ENCODE results near the gene FOXL1. TPM values are rescaled to one million over a fixed set of nuclear protein-coding genes. Genes with fewer than 3 reads are reported as not detected.

Gene FOXL1
- total RNA-seq, 2 experiments from 2014 or later = not detected

DNA sequence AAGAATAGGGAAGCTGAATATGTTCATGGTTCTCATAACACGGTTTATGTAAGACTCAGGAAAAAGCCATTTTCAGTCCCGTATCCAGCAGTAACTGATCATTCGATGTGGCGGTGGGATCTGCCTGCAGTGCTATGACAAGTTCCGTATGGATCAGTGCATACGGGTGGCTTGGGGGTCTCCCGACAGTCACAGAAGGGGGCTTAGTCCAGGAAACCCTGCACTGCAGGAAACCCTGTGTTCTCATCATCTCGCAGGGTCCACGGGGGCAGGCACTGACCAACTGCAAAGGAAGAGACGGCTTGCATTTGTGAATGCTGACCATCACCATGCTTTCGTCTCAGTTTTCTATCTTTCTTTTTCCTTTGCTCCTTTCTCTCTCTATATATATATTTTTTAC is 31.1 kb upstream of the FOXL1 start:
- ATAC-seq (ENCODE audit: poor library complexity) (no peak), DNase-seq (no peak)
- intact Hi-C loops (cut with DNase I, micrococcal nuclease) = no loop called here
- H3K36me3 Mint-ChIP-seq (ENCODE audit: low read depth) = peaks cover 67% of the 10 kb centered on the region
- no peaks in the 10 kb centered on the region for H3K27me3 ChIP-seq (ENCODE audit: control insufficient read depth in 1 of 2, insufficient read depth in 2 of 2, low read length in 2 of 2)
- H3K4me3 Mint-ChIP-seq = no peak overlapping the region
- H3K4me1 ChIP-seq (ENCODE audit: insufficient read depth, low read length) = no peaks in the 10 kb centered on the region
- H3K27me3 Mint-ChIP-seq = no peaks in the 10 kb centered on the region
- no peaks in the 10 kb centered on the region for H3K9me3 ChIP-seq (ENCODE audit: control insufficient read depth in 1 of 2, insufficient read depth in 1 of 2, low read length in 2 of 2)
- H3K4me3 ChIP-seq (ENCODE audit: low read length) = no peak overlapping the region
- ChIA-PET CTCF (no interaction called here), POLR2A (no interaction called here)
- H3K36me3 ChIP-seq (ENCODE audit: insufficient read depth, low read length) = peaks cover 48% of the 10 kb centered on the region
- H3K27ac Mint-ChIP-seq = no peak overlapping the region
- peaks cover 9% of the 10 kb centered on the region for H3K4me1 Mint-ChIP-seq (ENCODE audit: low read depth)
- H3K27ac ChIP-seq (ENCODE audit: low read depth in 1 of 2, low read length in 2 of 2) = no peak overlapping the region
- H3K9me3 Mint-ChIP-seq = no peaks in the 10 kb centered on the region
- TF ChIP-seq, protein P1, sequence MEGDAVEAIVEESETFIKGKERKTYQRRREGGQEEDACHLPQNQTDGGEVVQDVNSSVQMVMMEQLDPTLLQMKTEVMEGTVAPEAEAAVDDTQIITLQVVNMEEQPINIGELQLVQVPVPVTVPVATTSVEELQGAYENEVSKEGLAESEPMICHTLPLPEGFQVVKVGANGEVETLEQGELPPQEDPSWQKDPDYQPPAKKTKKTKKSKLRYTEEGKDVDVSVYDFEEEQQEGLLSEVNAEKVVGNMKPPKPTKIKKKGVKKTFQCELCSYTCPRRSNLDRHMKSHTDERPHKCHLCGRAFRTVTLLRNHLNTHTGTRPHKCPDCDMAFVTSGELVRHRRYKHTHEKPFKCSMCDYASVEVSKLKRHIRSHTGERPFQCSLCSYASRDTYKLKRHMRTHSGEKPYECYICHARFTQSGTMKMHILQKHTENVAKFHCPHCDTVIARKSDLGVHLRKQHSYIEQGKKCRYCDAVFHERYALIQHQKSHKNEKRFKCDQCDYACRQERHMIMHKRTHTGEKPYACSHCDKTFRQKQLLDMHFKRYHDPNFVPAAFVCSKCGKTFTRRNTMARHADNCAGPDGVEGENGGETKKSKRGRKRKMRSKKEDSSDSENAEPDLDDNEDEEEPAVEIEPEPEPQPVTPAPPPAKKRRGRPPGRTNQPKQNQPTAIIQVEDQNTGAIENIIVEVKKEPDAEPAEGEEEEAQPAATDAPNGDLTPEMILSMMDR (IDR thresholded peaks at IDR 0.05) = no peak

DNA sequence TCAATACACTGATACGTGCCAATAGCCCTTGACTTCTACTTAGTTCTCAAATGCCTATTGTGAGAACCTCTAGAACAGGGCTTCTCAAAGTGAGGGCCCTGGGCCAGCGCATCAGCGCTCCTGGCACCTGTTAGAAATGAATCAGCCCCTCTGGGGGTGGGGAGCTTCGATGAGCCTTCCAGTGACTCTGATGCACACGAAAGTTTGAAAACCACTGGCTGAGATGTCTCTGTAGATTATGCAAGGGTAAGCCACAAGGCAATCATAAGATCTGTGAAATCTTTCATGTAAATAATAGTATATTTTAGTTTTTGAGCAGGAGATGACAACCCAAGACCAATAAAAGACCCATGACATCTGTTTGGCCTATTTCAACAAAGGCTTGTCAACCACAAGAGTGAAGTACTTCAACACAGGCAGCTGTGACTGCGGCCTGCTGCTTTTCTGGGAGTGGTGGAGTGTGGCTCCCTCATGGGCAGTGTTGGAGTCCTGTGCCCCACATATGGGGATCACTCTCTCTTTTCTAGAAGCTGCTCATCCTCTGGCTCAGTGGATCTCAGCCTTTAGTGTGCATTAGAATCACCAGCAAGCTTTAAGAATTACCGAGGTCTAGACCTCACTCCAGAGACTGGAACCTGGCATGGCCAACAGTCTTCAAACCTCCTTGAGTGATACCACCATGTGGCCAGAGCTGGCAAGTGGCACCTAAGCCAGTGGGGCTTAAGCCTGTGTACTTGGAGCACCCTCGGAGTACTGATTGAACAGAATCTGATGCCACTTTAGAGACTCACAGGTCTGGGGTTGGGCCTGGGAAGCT is 29.1 kb upstream of the FOXL1 start:
- no peak overlapping the region for H3K27ac Mint-ChIP-seq
- Histone ChIP-seq H3K27ac (ENCODE audit: low read depth in 1 of 2, low read length in 2 of 2) (no peak overlapping the region), H3K4me3 (ENCODE audit: low read length) (no peak overlapping the region), H3K36me3 (ENCODE audit: insufficient read depth, low read length) (peaks cover 43% of the 10 kb centered on the region), H3K27me3 (ENCODE audit: control insufficient read depth in 1 of 2, insufficient read depth in 2 of 2, low read length in 2 of 2) (no peaks in the 10 kb centered on the region), H3K4me1 (ENCODE audit: insufficient read depth, low read length) (peaks cover 9% of the 10 kb centered on the region), H3K9me3 (ENCODE audit: control insufficient read depth in 1 of 2, insufficient read depth in 1 of 2, low read length in 2 of 2) (no peaks in the 10 kb centered on the region)
- H3K4me3 Mint-ChIP-seq = no peak overlapping the region
- TF ChIP-seq, protein P1 (IDR thresholded peaks at IDR 0.05) = no peak
- ChIA-PET POLR2A (no interaction called here), CTCF (no interaction called here)
- no peak for ATAC-seq (ENCODE audit: poor library complexity)
- intact Hi-C loops (cut with DNase I, micrococcal nuclease) = no loop called here
- H3K27me3 Mint-ChIP-seq = no peaks in the 10 kb centered on the region
- H3K4me1 Mint-ChIP-seq (ENCODE audit: low read depth) = peaks cover 25% of the 10 kb centered on the region
- DNase-seq = no peak
- H3K36me3 Mint-ChIP-seq (ENCODE audit: low read depth) = peaks cover 62% of the 10 kb centered on the region
- H3K9me3 Mint-ChIP-seq = no peaks in the 10 kb centered on the region

DNA sequence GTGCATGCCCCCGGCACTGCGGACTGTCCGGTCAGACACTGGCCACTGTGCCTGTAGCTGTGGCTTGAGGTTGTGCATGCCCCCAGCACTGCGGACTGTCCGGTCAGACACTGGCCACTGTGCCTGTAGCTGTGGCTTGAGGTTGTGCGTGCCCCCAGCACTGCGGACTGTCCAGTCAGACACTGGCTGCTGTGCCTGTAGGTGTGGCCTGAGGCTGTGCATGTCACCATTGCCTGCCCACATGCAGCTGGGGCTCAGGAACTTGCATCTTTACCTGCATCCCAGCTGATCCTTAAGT is 28.5 kb upstream of the FOXL1 start:
- H3K27ac ChIP-seq (ENCODE audit: low read depth in 1 of 2, low read length in 2 of 2) = no peak overlapping the region
- H3K36me3 ChIP-seq (ENCODE audit: insufficient read depth, low read length) = peaks cover 41% of the 10 kb centered on the region
- peaks cover 14% of the 10 kb centered on the region for H3K4me1 ChIP-seq (ENCODE audit: insufficient read depth, low read length)
- ChIA-PET CTCF (no interaction called here), POLR2A (no interaction called here)
- intact Hi-C loops (cut with DNase I, micrococcal nuclease) = loop anchor here in 1 of 2 experiments (5.0 to 10.0 kb wide), 3 partner anchors 755 to 1405 kb away; partner anchors contain the start of genes BANP, COX4I1, EMC8 and GINS2
- Mint-ChIP-seq H3K27me3 (no peaks in the 10 kb centered on the region), H3K4me3 (no peak overlapping the region), H3K27ac (no peak overlapping the region), H3K9me3 (no peaks in the 10 kb centered on the region), H3K4me1 (ENCODE audit: low read depth) (peaks cover 27% of the 10 kb centered on the region), H3K36me3 (ENCODE audit: low read depth) (peaks cover 60% of the 10 kb centered on the region)
- TF ChIP-seq, protein P1 (IDR thresholded peaks at IDR 0.05) = no peak
- H3K4me3 ChIP-seq (ENCODE audit: low read length) = no peak overlapping the region
- H3K9me3 ChIP-seq (ENCODE audit: control insufficient read depth in 1 of 2, insufficient read depth in 1 of 2, low read length in 2 of 2) = no peaks in the 10 kb centered on the region
- DNase-seq (no peak), ATAC-seq (ENCODE audit: poor library complexity) (no peak)
- H3K27me3 ChIP-seq (ENCODE audit: control insufficient read depth in 1 of 2, insufficient read depth in 2 of 2, low read length in 2 of 2) = no peaks in the 10 kb centered on the region
